Epithelial cell of prostate (primary cell): ENCODE results near the gene KCNAB1.
A peak's percentile ranks its signal among the peaks of the same experiment; 100 is the strongest.

Source experiments
- DNase-seq: peaks from one replicate; pipeline ENCODE4 v3.0.0-alpha.2; 2011; ENCODE audit warnings: low read depth, low spot score
- H3K27ac ChIP-seq: fragments of 450-650 bp; 2 replicates; pipeline ENCODE4 v1.5.1; 2017; ENCODE audit warnings: mild to moderate bottlenecking

KCNAB1 gene

GRCh38 chr3:156471431-156471830 is 351.1 kb downstream of the KCNAB1 start:
- DNase-seq: no peak
- no peak overlapping the region for H3K27ac ChIP-seq

- DNase-seq: no peak
These were observed 351.8 kb downstream of the KCNAB1 start for GRCh38 chr3:156472150-156472549.

GRCh38 chr3:156472684-156473083 is 352.3 kb downstream of the KCNAB1 start:
- DNase-seq: no peak

More at GRCh38 chr3:156472150-156472549, 351.8 kb downstream of the KCNAB1 start:
- H3K27ac ChIP-seq: no peak overlapping the region

GRCh38 chr3:156473341-156473740 is 353.0 kb downstream of the KCNAB1 start:
- DNase-seq: no peak
- no peak overlapping the region for H3K27ac ChIP-seq

More at GRCh38 chr3:156472684-156473083, 352.3 kb downstream of the KCNAB1 start:
- H3K27ac ChIP-seq: no peak overlapping the region

GRCh38 chr3:156474560-156475389 is 354.4 kb downstream of the KCNAB1 start:
- no peak overlapping the region for H3K27ac ChIP-seq
- DNase-seq: no peak

- DNase-seq: no peak
- no peak overlapping the region for H3K27ac ChIP-seq
These were observed 356.9 kb downstream of the KCNAB1 start for GRCh38 chr3:156477323-156477722.

- no peak for DNase-seq
- no peak overlapping the region for H3K27ac ChIP-seq
These were observed 358.5 kb downstream of the KCNAB1 start for GRCh38 chr3:156478891-156479290.

- DNase-seq: no peak
- no peak overlapping the region for H3K27ac ChIP-seq
These were observed 359.2 kb downstream of the KCNAB1 start for GRCh38 chr3:156479604-156480003.

- H3K27ac ChIP-seq: no peak overlapping the region
- DNase-seq: no peak
These were observed 360.6 kb downstream of the KCNAB1 start for GRCh38 chr3:156480949-156481348.

- DNase-seq: no peak
These were observed 362.6 kb downstream of the KCNAB1 start for GRCh38 chr3:156483002-156483401.

GRCh38 chr3:156483426-156483825 is 363.0 kb downstream of the KCNAB1 start:
- peak overlapping the region; percentile 54 for H3K27ac ChIP-seq
- peak; percentile 83 for DNase-seq

More at GRCh38 chr3:156483002-156483401, 362.6 kb downstream of the KCNAB1 start:
- H3K27ac ChIP-seq: no peak overlapping the region

- peak overlapping the region; percentile 54 for H3K27ac ChIP-seq
- peak; percentile 64 for DNase-seq
These were observed 363.8 kb downstream of the KCNAB1 start for GRCh38 chr3:156483961-156484787.

GRCh38 chr3:156488767-156489166 is 368.4 kb downstream of the KCNAB1 start:
- no peak for DNase-seq

GRCh38 chr3:156489462-156489911 is 369.1 kb downstream of the KCNAB1 start:
- DNase-seq: no peak
- no peak overlapping the region for H3K27ac ChIP-seq

More at GRCh38 chr3:156488767-156489166, 368.4 kb downstream of the KCNAB1 start:
- H3K27ac ChIP-seq: no peak overlapping the region

GRCh38 chr3:156491192-156491591 is 370.8 kb downstream of the KCNAB1 start:
- no peak overlapping the region for H3K27ac ChIP-seq
- no peak for DNase-seq

- no peak for DNase-seq
- H3K27ac ChIP-seq: no peak overlapping the region
These were observed 372.5 kb downstream of the KCNAB1 start for GRCh38 chr3:156492801-156493261.

GRCh38 chr3:156493887-156494286 is 373.5 kb downstream of the KCNAB1 start:
- no peak for DNase-seq
- no peak overlapping the region for H3K27ac ChIP-seq

- no peak overlapping the region for H3K27ac ChIP-seq
- DNase-seq: no peak
These were observed 375.4 kb downstream of the KCNAB1 start for GRCh38 chr3:156495816-156496215.

GRCh38 chr3:156497326-156497725 is 376.9 kb downstream of the KCNAB1 start:
- no peak for DNase-seq
- H3K27ac ChIP-seq: no peak overlapping the region

GRCh38 chr3:156498307-156498706 is 377.9 kb downstream of the KCNAB1 start:
- H3K27ac ChIP-seq: no peak overlapping the region
- no peak for DNase-seq

GRCh38 chr3:156507285-156507684 is 386.9 kb downstream of the KCNAB1 start:
- no peak overlapping the region for H3K27ac ChIP-seq
- DNase-seq: no peak
